ENCODE measurements around the gene PER1. TPM values are rescaled to one million over a fixed set of nuclear protein-coding genes. Genes with fewer than 3 reads are reported as not detected.
A peak's percentile ranks its signal among the peaks of the same experiment; 100 is the strongest.
"Not testable (repeated sequence)": the region's sequence is repeated elsewhere in the genome, so short reads cannot be mapped to it uniquely, and the experiment has no call there.

PER1 gene
- total RNA-seq, 4 donors from 2014 or later = 105 to 263 (median 164) TPM

- H3K4me3 ChIP-seq = peak within 1 kb of the TSS; percentile 52 to 76 (median 61)
- DNase-seq (peak; percentile 47 to 70), ATAC-seq (no peak)
- peak within 1 kb of the TSS; percentile 56 to 75 (median 65) for H3K27ac ChIP-seq
- H3K4me1 ChIP-seq = peaks cover 8 to 25% of the 10 kb centered on the region in 2 donors
- intact Hi-C loops (cut with DNase I; ENCODE audit: low total_unique reads) = no loop called here
- peak; percentile 13 to 51 for TF ChIP-seq POLR2A (IDR thresholded peaks at IDR 0.05)
- TF ChIP-seq CTCF (IDR thresholded peaks at IDR 0.05 in 4 of 5, conservative IDR thresholded peaks at IDR 0.05 in 1 of 5) = no peak
- H3K9me3 ChIP-seq = no peaks in the 10 kb centered on the region
- in situ Hi-C loops (cut with MboI; ENCODE audit: low sequenced_read_pairs in 4 of 4) = loop anchor here in 1 of 4 donors (10.0 kb wide), 1 partner anchor 52 kb away; the partner anchor contains the start of gene HES7
- H3K27me3 ChIP-seq = no peaks in the 10 kb centered on the region
- H3K36me3 ChIP-seq = no peaks in the 10 kb centered on the region
Measured at GRCh38 chr17:8176197-8176940, 24.2 kb upstream of the PER1 start, which contains the start of gene TMEM107. Gene TMEM107, minus strand, starts transcription at chr17:8176380. Its CDS starts 94 bp downstream, at chr17:8176286.

- no peak for TF ChIP-seq CTCF (IDR thresholded peaks at IDR 0.05 in 4 of 5, conservative IDR thresholded peaks at IDR 0.05 in 1 of 5)
- TF ChIP-seq POLR2A (IDR thresholded peaks at IDR 0.05) = no peak
- intact Hi-C loops (cut with DNase I; ENCODE audit: low total_unique reads) = no loop called here
- in situ Hi-C loops (cut with MboI; ENCODE audit: low sequenced_read_pairs in 4 of 4) = loop anchor here in 1 of 4 donors (10.0 kb wide), 1 partner anchor 51 kb away; the partner anchor contains the start of gene HES7
- H3K4me3 ChIP-seq = peak overlapping the region; percentile 52 to 76 (median 61)
- H3K9me3 ChIP-seq = no peaks in the 10 kb centered on the region
- DNase-seq = no peak
- H3K27ac ChIP-seq = peak overlapping the region; percentile 56 to 75 (median 65)
- no peaks in the 10 kb centered on the region for H3K36me3 ChIP-seq
- no peak for ATAC-seq
- H3K4me1 ChIP-seq = peaks cover 8 to 25% of the 10 kb centered on the region in 2 donors
- no peaks in the 10 kb centered on the region for H3K27me3 ChIP-seq
Measured at GRCh38 chr17:8175795-8176196, 23.6 kb upstream of the PER1 start.

GRCh38 chr17:8173871-8174322 is 21.7 kb upstream of the PER1 start:
- peaks cover 8 to 25% of the 10 kb centered on the region in 2 donors for H3K4me1 ChIP-seq
- H3K9me3 ChIP-seq = no peaks in the 10 kb centered on the region
- H3K27ac ChIP-seq = peak overlapping the region; percentile 77 to 91 (median 85)
- peak overlapping the region; percentile 29 to 54 (median 45) for H3K4me3 ChIP-seq
- TF ChIP-seq CTCF (IDR thresholded peaks at IDR 0.05 in 4 of 5, conservative IDR thresholded peaks at IDR 0.05 in 1 of 5) (no peak), POLR2A (IDR thresholded peaks at IDR 0.05) (no peak)
- in situ Hi-C loops (cut with MboI; ENCODE audit: low sequenced_read_pairs in 4 of 4) = loop anchor here in 1 of 4 donors (10.0 kb wide), 1 partner anchor 49 kb away; the partner anchor contains the start of gene HES7
- intact Hi-C loops (cut with DNase I; ENCODE audit: low total_unique reads) = loop anchor here (1.0 kb wide), 2 partner anchors 10 to 12 kb away; no protein-coding TSS in a partner anchor
- H3K27me3 ChIP-seq = no peaks in the 10 kb centered on the region
- no peaks in the 10 kb centered on the region for H3K36me3 ChIP-seq
- DNase-seq (no peak), ATAC-seq (no peak)

- intact Hi-C loops (cut with DNase I; ENCODE audit: low total_unique reads) (loop anchor here (1.0 kb wide), 2 partner anchors 9 to 13 kb away; no protein-coding TSS in a partner anchor), in situ Hi-C loops (cut with MboI; ENCODE audit: low sequenced_read_pairs in 4 of 4) (loop anchor here in 1 of 4 donors (10.0 kb wide), 1 partner anchor 48 kb away; the partner anchor contains the start of gene HES7)
- Histone ChIP-seq H3K36me3 (no peaks in the 10 kb centered on the region), H3K4me3 (peak overlapping the region; percentile 29 to 54 (median 45)), H3K27ac (peak overlapping the region; percentile 77 to 91 (median 85)), H3K9me3 (no peaks in the 10 kb centered on the region), H3K27me3 (no peaks in the 10 kb centered on the region), H3K4me1 (peaks cover 8 to 25% of the 10 kb centered on the region in 2 donors)
- ATAC-seq = peak; percentile 95 to 96
- peak; percentile 99 to 100 for TF ChIP-seq POLR2A (IDR thresholded peaks at IDR 0.05)
- TF ChIP-seq CTCF (IDR thresholded peaks at IDR 0.05 in 4 of 5, conservative IDR thresholded peaks at IDR 0.05 in 1 of 5) = peak in 1 of 5 experiments; percentile 9
- peak; percentile 74 to 85 for DNase-seq
Measured at GRCh38 chr17:8173056-8173870, 21.1 kb upstream of the PER1 start.

GRCh38 chr17:8170186-8170585 is 18.0 kb upstream of the PER1 start:
- H3K36me3 ChIP-seq; H3K27ac ChIP-seq; H3K9me3 ChIP-seq; H3K4me3 ChIP-seq; DNase-seq; H3K27me3 ChIP-seq; ATAC-seq; intact Hi-C loops (cut with DNase I; ENCODE audit: low total_unique reads); H3K4me1 ChIP-seq: not testable (repeated sequence)
- in situ Hi-C loops (cut with MboI; ENCODE audit: low sequenced_read_pairs in 4 of 4) = loop anchor here in 1 of 4 donors (10.0 kb wide), 1 partner anchor 45 kb away; the partner anchor contains the start of gene HES7

Measured in gastrocnemius medialis (tissue), 4 donors.